Motor neuron (in vitro differentiated cells): Measurements from ENCODE around the gene IL4R. TPM values are rescaled to one million over a fixed set of nuclear protein-coding genes. Genes with fewer than 3 reads are reported as not detected.
"Not testable (repeated sequence)": the region's sequence is repeated elsewhere in the genome, so short reads cannot be mapped to it uniquely, and the experiment has no call there.

Experiments used
- ATAC-seq, 8 experiments: fragments of 200-7000 bp; cut with Tn5 transposase; replicated peaks in 6 of 8; 2 replicates each; pipeline ENCODE4 v1.8.0; 2021; ENCODE audit warnings: mild to moderate bottlenecking in 8 of 8, moderate library complexity in 8 of 8
- H3K27ac ChIP-seq, 2 donors: fragments of 250-450 bp; sonication (Bioruptor Pico); 2 replicates each; pipeline ENCODE4 v1.9.0; 2021; ENCODE audit warnings: antibody characterized with exemption in 2 of 2, mild to moderate bottlenecking in 2 of 2, moderate library complexity in 1 of 2
- H3K4me1 ChIP-seq, 2 donors: fragments of 250-450 bp; sonication (Bioruptor Pico); replicated peaks in 1 of 2; 2 replicates each; pipeline ENCODE4 v1.6.1; 2021; ENCODE audit warnings: antibody characterized with exemption in 2 of 2, mild to moderate bottlenecking in 2 of 2, moderate library complexity in 1 of 2
- H3K4me3 ChIP-seq, 5 donors: fragments of 250-450 bp; sonication (Bioruptor Pico); 2 replicates each; pipeline ENCODE4 v1.9.0; 2021; ENCODE audit warnings: antibody characterized with exemption in 5 of 5, mild to moderate bottlenecking in 5 of 5, moderate library complexity in 4 of 5
- WGBS, 10 experiments: fragments of 450-650 bp; shearing (Covaris generic); methylation state at CpG; one replicate each; pipeline ENCODE4 v1.0.0; 2022; 5-methylcytosine and 5-hydroxymethylcytosine counted together
- in situ Hi-C, 9 experiments: fragments of 400-800 bp; cut with MboI; loops; one replicate each; pipeline ENCODE4 v1.15.0; 2021; ENCODE audit warnings: low sequenced_read_pairs in 9 of 9, low pct_unique_long_range_greater_than_20kb in 2 of 9; ENCODE audit not compliant: unreplicated experiment in 9 of 9
- total RNA-seq, 8 experiments: library from RNA; unstranded; fragments of 300-600 nt; gene quantifications; 2 replicates each; pipeline versions ENCODE4 v1.2.3 to v1.2.4, GENCODE V29; 2022

IL4R gene
- total RNA-seq, 8 experiments from 2014 or later = 0.33 to 14.6 (median 4.3) TPM

DNA sequence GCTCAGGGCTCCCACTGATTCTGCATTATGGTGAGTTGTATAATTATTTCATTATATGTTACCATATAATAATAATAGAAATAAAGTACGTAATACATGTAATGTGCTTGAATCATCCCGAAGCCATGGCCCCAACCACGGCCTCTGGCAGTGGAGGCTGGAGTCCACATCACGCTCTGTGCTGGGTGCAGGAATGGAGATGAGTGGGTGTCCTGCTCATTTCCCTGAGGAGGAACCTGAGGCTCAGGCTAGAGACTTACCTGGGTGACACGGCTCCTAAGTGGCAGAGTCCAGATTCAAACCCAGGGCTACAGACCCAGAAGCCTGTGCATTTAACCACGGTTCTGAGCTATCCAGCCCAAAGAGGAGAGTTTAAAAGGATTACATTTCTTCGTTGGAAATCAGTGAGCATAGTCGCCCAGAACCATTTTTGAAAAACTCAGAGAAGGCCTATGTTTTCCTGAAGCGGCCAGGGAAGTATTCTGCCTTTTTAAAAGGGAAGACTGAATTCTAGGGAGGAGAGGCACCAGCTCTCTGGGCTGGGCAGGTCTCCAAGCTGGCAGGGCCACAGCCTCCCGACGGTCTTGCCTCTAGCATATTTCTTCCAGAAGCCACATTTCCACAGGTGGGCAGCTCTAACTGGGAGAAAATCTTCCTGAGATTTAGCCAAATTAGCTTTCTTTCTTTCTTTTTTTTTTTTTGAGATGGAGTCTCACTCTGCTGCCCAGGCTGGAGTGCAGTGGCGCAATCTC lies 6.7 kb downstream of the IL4R start:
- Histone ChIP-seq H3K4me3 (no peak overlapping the region), H3K4me1 (no peaks in the 10 kb centered on the region), H3K27ac (no peak overlapping the region)
- WGBS, 10 experiments = 76 to 100% (median 83%) methylated on average over 1 to 9 of the region's 12 CpGs; no CpG with 5 or more reads in 1 of the 10 experiments
- in situ Hi-C loops = no loop called here
- no peak for ATAC-seq

- H3K4me3 ChIP-seq = no peak overlapping the region
- H3K4me1 ChIP-seq = no peaks in the 10 kb centered on the region
- in situ Hi-C loops = no loop called here
- no peak for ATAC-seq
- no peak overlapping the region for H3K27ac ChIP-seq
- WGBS, 10 experiments = 41 to 100% (median 67%) methylated on average over 1 to 6 of the region's 7 CpGs; no CpG with 5 or more reads in 2 of the 10 experiments
These were observed 7.5 kb downstream of the IL4R start for GRCh38 chr16:27321013-27321915.

GRCh38 chr16:27322858-27323780 lies 9.3 kb downstream of the IL4R start:
- Histone ChIP-seq H3K4me3 (no peak overlapping the region), H3K27ac (no peak overlapping the region), H3K4me1 (no peaks in the 10 kb centered on the region)
- in situ Hi-C loops = no loop called here
- no peak for ATAC-seq
- 60 to 95% (median 91%) methylated on average over 1 to 6 of the region's 9 CpGs; no CpG with 5 or more reads in 4 of the 10 experiments for whole genome bisulfite sequencing, 10 experiments

DNA sequence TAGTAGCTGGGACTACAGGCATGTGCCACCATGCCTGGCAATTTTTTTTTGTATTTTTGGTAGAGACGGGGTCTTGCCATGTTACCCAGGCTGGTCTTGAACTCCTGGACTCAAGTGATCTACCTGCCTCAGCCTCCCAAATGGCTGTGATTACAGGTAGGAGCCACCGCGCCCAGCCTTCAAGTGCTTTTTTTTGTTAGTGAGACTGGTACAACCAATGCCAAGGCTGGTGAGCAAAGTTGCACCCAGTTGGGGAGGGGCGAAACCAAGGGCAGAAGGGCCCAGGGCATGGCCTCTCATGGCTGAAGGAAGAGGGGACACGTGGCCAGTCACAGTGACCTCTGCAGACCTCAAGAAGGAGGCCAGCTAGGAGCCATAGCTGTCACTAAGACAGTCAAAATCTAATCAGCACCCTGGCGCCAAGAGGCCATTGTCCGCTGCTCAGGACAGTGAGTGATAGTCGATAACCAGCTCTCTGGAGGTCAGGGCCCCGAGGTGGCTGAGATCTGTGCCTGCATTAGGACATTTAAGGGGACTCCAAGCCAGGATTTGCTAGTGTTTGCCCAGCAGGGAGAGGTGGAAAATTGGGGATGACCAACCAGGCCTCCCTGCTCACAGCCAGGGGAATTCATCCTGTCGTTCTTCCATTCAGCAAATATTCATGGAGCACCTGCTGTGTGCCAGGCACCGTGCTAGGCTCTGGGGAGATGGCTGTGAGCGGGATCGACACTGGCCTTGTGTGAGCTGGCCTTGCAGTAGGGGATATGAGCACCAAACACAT lies 10.2 kb downstream of the IL4R start:
- 61 to 100% (median 90%) methylated on average over 1 to 9 of the region's 13 CpGs; no CpG with 5 or more reads in 3 of the 10 experiments for WGBS, 10 experiments
- Histone ChIP-seq H3K27ac (no peak overlapping the region), H3K4me1 (no peaks in the 10 kb centered on the region), H3K4me3 (no peak overlapping the region)
- ATAC-seq = no peak
- in situ Hi-C loops = no loop called here

DNA sequence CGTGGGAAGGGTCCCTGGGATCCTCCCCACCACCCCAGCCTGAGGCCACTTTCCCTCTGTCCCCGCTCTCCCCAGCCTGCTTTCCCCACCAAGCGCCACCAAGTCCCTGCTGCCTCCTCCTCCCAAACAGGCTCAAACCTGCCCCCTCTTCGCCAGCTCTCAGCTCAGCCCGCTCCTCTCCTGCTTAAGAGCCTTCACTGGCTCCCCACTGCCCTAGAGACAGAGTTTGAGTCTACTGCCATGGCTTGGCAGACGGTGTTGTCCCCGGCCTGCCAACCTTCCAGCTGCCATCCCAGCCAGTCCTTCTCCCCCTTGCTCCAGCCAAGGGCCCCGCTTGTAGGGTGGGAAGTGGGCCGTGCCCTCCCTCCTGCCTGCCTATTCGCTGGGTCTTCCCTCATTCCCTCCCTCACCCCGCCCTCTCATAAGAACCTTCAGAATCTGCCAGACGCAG lies 11.1 kb downstream of the IL4R start:
- in situ Hi-C loops = no loop called here
- 33 to 100% (median 44%) methylated on average over 1 to 5 of the region's 12 CpGs; no CpG with 5 or more reads in 7 of the 10 experiments for WGBS, 10 experiments
- Histone ChIP-seq H3K4me3 (no peak overlapping the region), H3K4me1 (no peaks in the 10 kb centered on the region), H3K27ac (no peak overlapping the region)
- no peak for ATAC-seq

DNA sequence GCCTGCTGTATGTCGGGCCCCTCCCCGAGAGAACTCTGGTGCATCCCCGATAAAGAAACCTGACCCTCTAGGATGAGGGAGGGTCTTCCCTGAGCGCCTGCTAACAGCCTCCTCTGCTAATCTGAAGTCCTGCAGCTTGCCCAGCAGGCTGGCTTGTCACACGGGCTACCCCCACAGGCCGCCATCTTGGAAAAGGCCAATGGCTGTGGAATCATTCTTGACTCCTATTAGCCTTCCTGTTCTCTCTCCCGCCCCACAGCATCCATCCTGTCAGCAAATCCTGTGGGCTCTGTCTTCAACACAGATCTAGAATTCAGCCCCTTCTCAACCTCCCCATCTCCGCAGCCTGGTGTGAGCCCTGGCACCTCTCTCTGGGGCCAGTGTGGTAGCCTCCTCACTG lies 12.0 kb downstream of the IL4R start:
- H3K27ac ChIP-seq = no peak overlapping the region
- H3K4me3 ChIP-seq = no peak overlapping the region
- in situ Hi-C loops = no loop called here
- ATAC-seq = no peak
- 89 to 100% (median 100%) methylated on average over 1 to 5 of the region's 8 CpGs; no CpG with 5 or more reads in 2 of the 10 experiments for WGBS, 10 experiments
- no peaks in the 10 kb centered on the region for H3K4me1 ChIP-seq

DNA sequence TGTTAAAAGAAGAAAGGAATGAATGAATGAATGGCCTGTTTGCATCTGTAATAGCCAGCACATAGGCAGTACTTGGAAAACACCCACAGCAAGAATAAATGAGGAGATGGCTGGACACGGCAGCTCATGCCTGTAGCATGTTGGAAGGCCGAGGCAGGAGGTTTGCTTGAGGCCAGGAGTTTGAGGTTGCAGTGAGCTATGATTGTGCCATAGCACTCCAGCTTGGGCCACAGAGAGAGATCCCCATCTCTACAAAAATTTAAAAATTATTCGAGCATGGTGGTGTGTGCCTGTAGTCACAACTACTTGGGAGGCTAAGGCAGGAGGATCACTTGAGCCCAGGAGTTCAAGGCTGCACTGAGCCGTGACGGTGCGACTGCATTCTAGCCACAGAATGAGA lies 12.5 kb downstream of the IL4R start:
- H3K4me3 ChIP-seq = no peak overlapping the region
- in situ Hi-C loops = no loop called here
- no peak overlapping the region for H3K27ac ChIP-seq
- WGBS, 10 experiments = 59 to 100% (median 88%) methylated on average over 1 to 6 of the region's 6 CpGs; no CpG with 5 or more reads in 4 of the 10 experiments
- H3K4me1 ChIP-seq = no peaks in the 10 kb centered on the region
- no peak for ATAC-seq

GRCh38 chr16:27326738-27327585 lies 13.2 kb downstream of the IL4R start:
- in situ Hi-C loops = no loop called here
- H3K4me1 ChIP-seq = no peaks in the 10 kb centered on the region
- H3K27ac ChIP-seq = no peak overlapping the region
- H3K4me3 ChIP-seq = no peak overlapping the region
- ATAC-seq = peak in 3 of 8 experiments; percentile 27 to 67 (median 55)
- WGBS, 10 experiments = 27 to 63% (median 57%) methylated on average over 3 to 8 of the region's 19 CpGs; no CpG with 5 or more reads in 6 of the 10 experiments

DNA sequence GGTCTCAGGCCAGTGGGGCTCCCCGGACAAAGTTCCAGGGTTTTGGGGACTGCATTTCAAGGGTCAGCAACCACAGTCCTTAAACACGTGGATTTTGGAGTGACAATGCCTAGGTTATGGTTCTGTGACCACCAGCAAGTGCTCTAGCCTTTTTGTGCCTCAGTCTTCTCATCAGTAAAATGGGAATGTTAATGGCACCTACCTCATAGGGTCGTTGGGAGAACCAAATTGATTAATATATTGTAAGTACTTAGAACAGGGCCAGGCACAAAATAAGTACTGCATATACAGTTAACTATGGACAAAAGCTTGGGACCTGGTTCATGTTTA lies 13.8 kb downstream of the IL4R start:
- ATAC-seq = no peak
- H3K27ac ChIP-seq = no peak overlapping the region
- H3K4me1 ChIP-seq = no peaks in the 10 kb centered on the region
- no peak overlapping the region for H3K4me3 ChIP-seq
- WGBS, 10 experiments = 17 to 71% (median 66%) methylated on average over 1 to 3 of the region's 3 CpGs; no CpG with 5 or more reads in 7 of the 10 experiments
- in situ Hi-C loops = no loop called here

- Histone ChIP-seq H3K4me3 (no peak overlapping the region), H3K4me1 (no peaks in the 10 kb centered on the region), H3K27ac (no peak overlapping the region)
- ATAC-seq = no peak
- 59 to 100% (median 87%) methylated on average over 1 to 4 of the region's 5 CpGs; no CpG with 5 or more reads in 4 of the 10 experiments for WGBS, 10 experiments
- in situ Hi-C loops = no loop called here
These were observed 15.2 kb downstream of the IL4R start for GRCh38 chr16:27328937-27329336.

- ATAC-seq, H3K4me3 ChIP-seq, in situ Hi-C loops, H3K4me1 ChIP-seq, H3K27ac ChIP-seq: not testable (repeated sequence)
- 59 to 92% (median 88%) methylated on average over 2 to 8 of the region's 8 CpGs; no CpG with 5 or more reads in 3 of the 10 experiments for WGBS, 10 experiments
These were observed 15.8 kb downstream of the IL4R start for GRCh38 chr16:27329376-27330079.
